Right hindlimb (tissue), 1 donor: ENCODE measurements around the gene STRIT1.
"Not testable (repeated sequence)": the region's sequence is repeated elsewhere in the genome, so short reads cannot be mapped to it uniquely, and the experiment has no call there.

Source experiments
- DNase-seq: peaks from one replicate; pipeline ENCODE4 v3.0.0-alpha.2; 2018

STRIT1 gene

DNA sequence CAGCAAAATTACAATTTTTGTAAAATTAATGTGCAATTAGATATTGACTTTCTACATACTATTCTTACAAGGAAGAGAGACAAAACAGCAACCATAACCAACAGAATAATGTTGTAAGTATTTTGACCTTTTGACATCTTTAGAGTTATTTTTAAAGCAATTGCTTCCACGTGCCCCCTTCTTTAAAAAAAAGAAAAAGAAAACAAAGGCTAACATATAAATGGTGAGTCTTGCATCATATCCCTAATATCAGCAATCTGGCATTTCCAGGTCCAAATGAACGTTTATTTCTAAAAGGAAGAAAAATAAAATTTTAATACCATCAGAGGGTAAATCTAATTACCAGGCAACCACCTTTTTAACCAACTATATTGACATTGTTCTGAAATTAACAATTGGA, 19.3 kb upstream of the STRIT1 start:
- DNase-seq = no peak

DNA sequence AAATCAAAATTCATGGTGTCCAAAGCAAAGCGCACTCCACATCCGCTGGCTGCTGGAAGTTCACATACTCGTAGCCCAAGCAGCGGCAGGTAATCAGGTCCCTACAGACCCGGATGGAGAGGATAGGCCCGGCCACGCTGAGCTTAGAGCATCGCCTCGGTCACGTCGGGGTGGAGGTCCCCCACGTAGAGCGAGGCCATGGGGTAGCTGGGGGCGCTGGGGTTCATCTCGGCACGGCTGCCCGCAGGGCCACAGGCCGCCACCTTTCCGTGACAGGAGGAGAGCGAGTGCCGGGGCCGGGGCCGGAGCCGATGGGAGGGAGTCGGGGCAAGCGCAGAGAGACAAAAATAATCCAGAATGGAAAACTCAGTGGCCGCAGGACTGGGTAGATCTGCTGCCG, 16.1 kb upstream of the STRIT1 start:
- DNase-seq = no peak

DNA sequence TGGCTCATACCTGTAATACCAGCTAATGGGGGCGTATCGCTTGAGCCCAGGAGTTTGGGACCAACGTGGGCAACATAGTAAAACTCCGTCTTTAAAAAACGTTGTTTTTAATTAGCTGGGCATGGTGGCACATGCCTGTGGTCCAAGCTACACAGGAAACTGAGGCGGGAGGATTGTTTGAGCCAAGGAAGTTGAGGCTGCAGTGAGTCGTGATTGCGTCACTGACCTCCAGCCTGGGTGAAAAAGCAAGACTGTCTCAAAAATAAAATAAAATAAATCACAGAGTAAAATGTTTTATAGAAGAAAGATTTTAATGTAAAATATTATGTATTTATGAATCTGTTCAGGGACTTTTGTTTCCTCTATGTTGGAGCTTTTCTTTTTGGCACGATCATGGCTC, 15.3 kb upstream of the STRIT1 start:
- no peak for DNase-seq

DNA sequence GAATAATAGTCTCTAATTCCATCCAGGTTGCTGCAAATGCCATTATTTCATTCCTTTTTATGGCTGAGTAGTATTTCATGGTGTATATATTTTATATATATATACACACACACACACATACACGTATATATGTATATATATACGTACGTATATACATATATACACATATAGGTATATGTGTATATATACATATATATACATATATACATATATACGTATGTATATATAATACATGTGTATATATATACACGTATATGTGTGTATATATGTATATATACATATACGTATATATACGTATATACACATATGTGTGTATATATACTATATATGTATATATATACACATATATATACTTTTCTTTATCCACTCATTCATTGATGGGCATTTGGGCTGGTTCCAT, 13.7 kb upstream of the STRIT1 start:
- no peak for DNase-seq

DNA sequence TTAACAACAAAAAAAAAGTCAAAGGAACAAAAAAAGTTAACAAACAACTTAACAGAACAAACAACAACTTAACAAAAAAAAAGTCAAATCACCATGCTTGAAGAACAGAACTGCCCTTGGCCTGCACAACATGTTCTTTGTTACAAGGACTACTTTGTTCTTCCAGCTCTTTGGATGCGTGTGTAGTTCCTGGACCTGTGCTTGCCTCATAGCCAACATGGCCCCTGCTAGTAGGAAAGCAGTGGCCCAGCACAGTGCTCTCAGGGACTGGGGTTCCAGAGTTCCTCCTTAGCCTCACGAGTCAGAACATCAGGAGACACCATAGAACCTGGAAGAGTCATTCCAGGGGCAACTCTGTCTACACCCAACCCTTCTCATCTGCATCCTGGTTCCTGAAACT, 10.9 kb upstream of the STRIT1 start:
- no peak for DNase-seq

DNA sequence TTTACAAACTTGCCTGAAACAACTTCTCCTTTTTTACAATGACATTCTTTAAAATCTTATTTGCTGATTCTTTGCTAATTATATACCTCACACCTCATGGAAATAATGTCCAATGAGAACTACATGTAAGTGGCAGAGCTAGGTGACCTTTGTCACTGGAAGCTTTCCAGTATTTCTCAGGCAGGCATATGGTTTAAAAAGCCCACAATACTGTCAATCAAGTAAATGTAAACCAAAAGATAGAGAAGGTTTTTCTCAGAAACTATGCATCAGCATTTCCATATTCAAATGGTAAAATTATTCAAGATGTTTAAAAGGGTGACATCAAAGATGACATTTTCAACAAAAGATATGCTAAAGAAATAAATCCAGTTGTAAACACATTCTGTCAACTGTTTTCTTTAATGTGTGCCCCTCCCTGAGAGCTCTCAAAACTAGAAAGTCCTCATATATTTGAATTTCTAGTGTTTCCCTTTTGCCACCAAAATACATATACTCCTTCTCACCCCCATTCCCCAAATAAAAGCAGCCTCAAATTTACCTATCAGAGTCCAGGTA, 10.1 kb upstream of the STRIT1 start:
- no peak for DNase-seq

DNA sequence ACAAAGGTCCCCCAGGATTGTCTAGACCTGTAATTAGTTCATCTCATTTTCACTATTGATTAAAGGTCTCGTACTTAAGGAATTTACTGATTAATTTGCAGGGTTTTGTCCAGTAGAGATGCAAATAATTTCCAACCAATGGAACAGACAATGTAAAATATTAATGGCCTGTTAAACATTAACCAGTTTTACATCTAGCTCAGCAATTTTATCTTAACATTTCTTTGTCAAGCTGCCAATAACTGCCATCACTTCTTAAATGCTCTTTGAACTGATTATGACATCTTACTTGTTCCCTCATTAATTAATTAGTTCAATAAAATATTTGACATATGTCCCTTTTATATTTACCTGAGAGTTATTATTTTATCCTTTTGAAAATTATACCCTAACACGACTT, 9.4 kb upstream of the STRIT1 start:
- DNase-seq = no peak

DNA sequence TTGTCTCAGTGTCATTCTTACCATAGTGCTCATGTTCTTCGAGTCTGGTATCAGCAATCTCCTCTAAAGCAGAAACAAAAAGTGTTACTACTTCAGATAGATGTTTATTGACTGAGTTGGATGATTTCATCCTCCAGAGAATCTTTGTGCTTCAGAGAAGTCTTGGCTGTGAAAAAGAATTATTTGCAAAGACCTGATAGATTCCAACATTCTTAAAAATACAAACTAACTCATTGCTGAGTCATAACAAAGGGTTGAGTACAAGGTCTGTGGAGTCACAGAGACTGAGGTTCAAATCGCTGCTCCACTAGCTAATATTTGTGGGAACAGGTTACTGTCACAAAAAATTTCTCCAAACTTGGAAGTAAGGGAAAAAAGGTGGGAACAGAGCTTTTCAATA, 9.0 kb upstream of the STRIT1 start:
- no peak for DNase-seq

DNA sequence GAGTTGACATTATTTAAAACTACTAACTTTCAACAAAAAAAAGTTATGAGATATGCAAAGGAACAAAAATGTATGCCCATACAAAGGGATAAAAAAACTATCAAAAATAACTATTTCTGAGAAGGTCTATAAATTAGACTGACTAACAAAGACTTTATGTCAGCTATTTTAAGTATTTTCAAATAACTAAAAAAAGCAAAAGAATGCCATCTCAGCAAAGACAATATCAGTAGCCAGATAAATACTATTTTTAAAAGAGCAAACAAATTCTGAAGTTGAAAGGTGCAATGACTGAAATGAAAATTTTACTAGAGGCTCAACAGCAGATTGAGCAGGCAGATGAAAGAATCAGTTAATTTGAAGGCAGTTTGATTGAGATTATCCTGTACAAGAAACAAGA, 3.6 kb upstream of the STRIT1 start:
- DNase-seq = no peak

DNA sequence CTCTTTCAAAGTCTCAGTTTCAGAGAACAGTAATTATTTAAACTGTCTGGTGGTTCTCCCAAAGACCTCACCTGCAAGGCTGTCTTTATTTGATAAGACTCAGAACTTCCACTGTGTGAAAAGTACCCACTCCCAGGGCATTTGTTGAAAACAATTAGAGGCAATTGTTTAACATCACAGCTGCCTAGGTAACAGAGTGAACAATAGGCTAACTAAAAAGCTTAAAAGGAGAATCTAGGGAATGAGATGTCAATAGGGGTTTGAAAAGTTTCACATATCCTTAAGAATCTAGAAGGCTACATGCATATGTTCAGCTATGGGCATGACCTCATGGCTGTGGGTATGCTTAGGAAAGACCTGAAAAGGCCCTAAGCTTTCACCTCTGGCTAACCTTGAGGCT, 2.9 kb upstream of the STRIT1 start:
- no peak for DNase-seq

DNA sequence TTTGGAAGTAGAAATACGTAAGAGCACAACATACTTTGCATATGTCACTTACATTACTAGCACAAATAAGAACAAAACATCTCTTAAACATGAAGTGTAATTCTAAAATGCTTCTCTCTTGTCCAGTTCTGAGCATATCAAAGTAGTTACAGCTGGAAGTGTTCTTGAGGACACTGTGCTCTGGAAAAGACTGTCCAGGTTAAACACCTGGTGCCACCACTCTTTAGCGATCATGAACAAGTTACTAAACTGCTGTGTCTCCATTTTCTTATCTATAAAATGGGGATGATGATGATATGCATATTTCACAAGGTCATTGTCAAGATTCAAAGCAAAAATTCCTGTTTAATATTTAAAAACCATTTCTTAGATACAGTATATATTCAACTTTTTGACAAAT, 790 bp downstream of the STRIT1 start:
- no peak for DNase-seq

DNA sequence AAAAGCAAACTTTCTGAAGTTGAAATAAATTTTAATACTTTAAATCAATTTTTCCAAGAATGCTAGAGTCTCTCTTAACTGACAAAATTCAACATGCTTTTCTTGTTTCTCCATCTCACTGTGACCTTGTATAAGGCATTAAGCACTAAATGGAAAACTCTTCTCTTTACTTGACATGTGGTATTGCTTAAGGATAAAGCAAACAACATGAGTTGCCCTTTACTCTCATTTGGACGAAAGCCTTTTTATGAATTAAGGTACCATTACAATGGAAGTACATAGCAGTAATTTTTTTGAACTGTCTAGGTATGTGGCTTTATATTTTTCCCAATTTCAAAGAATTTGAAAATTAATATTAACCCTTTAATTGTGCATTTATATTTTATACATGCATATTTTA, 1.4 kb downstream of the STRIT1 start:
- no peak for DNase-seq

DNA sequence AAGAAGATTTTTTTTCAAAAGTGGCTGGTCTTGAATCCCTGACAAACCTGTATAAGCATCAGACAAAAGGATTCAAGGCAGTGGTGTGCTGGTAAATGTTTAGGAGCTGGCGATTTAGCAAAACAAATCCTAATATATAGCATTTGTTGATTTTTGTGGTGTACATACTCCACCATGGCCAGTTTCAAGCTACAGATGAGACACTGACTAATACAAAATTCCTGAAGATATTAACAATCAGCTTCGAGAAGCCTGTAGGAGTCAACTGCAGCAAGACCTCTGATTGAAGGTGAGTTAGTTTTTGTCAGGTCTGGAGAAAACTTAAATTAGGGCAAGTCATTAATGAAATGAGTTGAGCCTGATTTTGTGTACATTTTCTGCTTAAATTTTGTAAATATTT, 6.7 kb downstream of the STRIT1 start:
- DNase-seq = no peak

DNA sequence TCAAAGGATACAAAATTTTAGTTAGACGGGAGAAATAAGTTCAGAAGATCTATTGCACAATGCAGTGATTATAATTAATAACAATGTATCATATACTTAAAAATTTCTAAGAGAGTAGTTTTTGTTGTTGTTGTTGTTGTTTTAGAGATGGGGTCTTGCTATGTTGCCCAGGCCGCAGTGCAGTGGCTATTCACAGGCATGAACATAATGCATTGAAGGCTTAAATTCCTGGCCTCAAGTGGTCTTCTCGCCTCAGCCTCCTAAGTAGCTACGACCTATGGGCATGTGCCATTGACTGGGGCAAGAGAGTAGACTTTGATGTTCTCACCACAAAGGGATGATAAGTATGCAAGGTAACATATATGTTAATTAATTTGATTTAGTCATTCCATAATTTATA, 7.5 kb downstream of the STRIT1 start:
- no peak for DNase-seq

DNA sequence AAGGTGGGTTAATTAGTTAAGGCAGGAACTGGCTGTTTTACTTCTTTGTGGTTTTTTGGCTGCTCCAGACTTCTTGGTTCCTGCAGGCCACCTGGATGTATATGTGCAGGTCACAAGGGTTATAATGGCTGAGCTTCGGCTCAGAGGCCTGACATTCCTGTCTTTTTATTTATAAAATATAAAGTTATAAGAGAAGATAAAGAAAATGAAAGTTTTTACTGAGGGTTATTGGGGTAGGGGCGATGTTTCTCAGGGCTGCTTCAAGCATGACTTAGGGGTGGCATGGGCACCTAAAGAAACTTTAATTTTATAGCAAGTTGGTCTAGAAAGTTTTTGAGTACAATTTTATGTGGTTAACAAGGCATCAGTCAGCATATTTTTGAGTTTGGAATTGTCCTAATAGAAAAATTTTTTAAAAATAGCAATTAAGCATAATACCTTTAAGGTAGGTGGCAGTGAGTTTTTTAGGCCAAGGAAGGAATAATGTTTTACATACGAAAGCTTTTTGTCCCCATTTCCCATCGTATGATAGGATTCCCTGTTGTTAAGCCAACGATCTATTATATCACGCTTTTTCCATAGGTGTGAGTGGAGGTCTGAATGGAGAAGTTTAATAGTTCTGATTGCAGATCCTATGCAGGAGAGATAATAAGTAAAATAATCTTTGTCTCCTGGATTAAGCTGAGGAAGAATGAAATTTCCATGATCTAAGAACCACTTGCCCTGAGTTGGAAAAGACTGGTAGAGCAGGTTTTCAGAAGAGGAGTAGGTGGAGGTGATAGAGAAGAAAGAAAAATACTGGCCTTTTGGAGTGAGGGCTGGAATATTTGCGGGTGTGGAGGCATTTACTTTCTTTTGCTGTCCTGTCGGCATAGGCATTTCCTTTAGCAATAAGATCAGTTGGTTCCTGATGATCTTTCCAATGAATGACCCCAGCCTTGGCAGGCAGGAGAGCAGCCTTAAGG, 10.1 kb downstream of the STRIT1 start:
- DNase-seq = no peak

DNA sequence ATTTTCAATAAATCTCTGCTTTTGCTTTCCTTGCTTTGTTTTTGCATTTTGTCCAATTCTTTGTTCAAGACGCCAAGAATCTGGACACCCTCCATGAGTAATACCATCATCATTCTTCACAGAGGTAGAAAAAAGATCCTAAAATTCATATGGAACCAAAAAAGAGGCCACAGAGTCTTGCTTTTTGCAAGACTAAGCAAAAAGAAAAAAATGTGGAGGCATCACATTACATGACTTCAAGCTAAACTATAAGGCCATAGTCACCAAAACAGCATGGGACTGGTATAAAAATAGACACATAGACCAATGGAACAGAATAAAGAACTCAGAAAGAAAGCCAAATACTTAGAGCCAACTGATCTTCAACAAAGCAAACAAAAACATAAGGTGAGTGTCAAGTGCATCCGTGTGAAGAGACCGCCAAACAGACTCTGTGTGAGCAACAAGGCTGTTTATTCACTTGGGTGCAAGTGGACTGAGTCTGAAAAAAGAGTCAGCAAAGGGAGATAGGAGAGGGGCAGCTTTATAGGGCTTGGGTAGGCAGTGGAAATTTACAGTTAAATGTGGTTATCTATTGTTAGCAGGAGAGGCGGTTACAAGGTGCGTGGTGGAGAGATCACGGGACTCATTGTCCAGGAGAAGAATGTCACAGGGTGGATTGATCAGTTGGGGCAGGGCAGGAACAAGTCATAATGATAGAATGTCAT, 10.9 kb downstream of the STRIT1 start:
- DNase-seq = no peak

DNA sequence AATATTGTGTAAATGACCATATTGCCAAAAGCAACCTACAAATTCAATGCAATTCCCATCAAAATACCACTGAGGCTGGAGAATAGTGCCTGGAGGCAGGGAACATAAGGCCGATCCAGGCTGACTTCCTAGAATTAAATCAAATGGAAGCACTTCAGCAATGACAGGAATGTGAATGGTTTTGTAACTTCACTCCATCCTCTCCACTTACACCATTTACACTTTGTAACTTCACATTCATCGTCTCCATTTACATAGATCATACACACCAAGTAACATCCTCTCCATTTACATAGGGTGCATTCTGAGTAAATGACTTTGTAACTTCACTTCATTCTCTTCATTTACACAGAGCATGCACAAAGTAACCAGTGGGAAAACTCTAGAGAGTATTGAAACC, 11.6 kb downstream of the STRIT1 start:
- no peak for DNase-seq

DNA sequence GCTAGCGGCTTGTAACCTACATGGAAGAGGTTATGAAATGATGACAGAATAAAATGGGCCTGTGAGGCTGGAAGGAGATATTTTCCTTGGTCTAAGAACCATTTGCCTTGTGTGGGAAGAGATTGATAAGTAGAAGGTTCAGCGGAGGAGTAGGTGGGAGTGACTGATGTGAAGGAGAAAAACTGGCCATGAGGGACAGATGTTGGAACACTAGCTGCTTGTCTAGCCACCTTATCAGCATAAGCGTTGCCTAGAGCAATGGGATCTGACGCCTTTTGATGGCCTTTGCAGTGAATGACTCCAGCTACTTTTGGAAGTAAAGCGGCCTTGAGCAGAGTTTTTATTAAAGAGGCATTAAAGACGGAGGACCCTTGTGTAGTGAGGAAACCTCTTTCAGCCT, 17.4 kb downstream of the STRIT1 start:
- not testable (repeated sequence) for DNase-seq

DNA sequence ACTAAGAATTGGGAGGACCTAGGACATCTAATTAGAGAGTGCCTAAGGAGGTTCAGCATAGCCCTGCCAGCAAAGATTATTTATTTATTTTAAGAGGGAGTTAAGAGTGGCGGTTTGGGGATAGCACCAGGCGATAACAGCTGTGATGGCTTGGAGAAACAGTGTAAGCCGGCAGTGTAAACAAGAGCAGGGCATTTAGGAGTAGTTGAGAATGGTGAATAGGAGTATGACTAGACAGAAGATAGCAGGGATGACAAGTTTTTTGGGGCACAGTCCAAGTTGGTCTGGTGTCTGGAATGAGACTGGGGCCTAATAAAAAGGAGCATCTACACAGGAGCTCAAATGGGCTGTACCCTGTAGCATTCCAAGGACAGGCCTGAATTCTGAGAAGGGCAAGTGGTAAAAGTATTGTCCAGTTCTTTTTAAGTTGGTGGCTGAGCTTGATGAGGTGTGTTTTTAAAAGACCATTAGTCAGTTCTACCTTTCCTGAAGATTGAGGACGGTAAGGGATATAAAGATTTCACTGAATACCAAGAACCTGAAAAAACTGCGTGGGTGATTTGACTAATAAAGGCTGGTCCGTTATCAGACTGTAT, 18.2 kb downstream of the STRIT1 start:
- DNase-seq = not testable (repeated sequence)

DNA sequence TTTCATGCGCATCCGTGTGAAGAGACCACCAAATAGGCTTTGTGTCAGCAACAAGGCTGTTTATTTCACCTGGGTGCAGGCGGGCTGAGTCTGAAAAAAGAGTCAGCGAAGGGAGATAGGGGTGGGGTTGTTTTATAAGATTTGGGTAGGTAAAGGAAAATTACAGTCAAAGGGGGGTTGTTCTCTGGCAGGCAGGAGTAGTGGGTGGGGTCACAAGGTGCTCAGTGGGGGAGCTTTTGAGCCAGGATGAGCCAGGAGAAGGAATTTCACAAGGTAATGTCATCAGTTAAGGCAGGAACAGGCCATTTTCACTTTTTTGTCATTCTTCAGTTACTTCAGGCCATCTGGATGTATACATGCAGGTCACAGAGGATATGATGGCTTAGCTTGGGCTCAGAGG, 19.0 kb downstream of the STRIT1 start:
- DNase-seq = not testable (repeated sequence)

DNA sequence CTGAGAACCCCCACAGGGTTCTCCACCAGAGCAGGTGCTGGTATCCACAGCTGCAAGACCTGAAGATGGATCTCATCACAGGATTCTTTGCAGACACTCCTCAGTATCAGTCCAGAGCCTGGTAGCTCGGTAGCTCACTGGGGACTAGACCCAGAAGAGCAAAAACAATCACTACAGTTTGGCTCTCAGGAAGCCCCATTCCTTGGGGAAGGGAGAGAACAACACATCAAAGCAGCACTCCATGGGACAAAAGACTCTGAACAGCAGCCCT, 22.2 kb downstream of the STRIT1 start:
- DNase-seq = no peak

DNA sequence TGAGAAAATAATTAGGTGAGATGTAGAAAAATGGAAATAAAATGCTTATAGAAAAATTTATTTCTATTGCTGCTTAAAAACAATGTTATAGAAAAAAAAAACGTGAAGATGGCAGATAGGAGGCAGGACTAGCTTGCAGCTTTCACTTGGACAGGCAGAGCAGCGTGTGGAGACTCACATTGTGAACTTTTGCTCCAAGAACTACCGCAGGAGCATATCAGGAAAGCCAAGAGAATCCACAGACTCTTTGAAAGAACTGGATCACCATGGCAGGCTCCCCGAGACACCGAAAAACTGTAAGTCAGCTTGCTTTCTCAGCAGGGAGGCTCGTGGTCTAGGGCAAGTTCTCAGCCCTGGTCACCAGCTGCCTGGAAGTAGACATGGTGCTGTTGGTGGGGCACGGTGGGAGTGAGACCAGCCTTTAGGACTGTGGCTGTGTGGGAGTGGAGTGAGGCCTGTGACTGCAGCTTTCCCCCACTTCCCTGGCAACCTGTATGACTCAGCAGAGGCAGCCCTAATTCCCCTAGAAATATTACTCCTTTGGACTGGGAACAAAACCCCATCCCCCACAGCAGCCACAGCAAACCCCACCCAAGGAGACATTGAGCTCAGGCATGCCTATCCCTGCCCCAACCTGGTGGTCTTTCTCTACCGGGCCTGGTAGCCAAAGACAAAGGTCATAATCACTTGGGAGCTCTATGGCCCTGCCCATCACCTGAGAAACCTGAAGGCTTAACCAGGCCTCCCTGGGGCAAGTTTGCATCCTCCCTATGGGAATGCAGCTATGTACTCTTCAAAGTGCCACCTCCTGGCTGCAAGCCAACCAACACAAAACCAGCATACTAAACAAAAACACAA, 22.8 kb downstream of the STRIT1 start:
- no peak for DNase-seq

DNA sequence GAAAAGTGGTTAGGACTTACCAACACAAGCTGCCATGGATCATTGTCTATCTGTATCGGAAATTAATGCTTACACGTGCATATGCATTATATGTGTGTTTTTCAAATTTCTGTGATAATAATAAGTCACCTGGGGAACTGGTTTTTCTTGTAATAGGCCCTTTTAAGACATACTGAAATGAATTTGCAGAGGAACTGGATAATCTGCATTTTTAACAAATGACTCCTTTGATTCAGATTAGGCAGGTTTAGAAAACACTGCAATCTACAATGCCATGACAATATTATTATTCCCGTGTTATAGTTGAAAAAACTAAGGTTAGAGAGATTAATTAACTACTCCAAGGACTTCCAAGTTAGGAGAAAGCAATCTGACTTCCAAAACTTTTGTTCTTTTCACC, 23.4 kb downstream of the STRIT1 start:
- no peak for DNase-seq
